Lower lobe of right lung (tissue), 2 donors: Measurements from ENCODE around the gene BTK. TPM values are rescaled to one million over a fixed set of nuclear protein-coding genes. Genes with fewer than 3 reads are reported as not detected.

Experiments
- ATAC-seq, 2 donors: fragments of 200-7000 bp; cut with Tn5 transposase; one replicate each; pipeline ENCODE4 v1.9.1; 2020 to 2022; ENCODE audit warnings: mild to moderate bottlenecking in 2 of 2, moderate library complexity in 2 of 2
- DNase-seq: peaks from one replicate; pipeline ENCODE4 v3.0.0-alpha.2; 2020
- H3K27ac ChIP-seq: fragments of 200-600 bp; one replicate; pipeline ENCODE4 v1.8.0; 2022
- H3K27me3 ChIP-seq: fragments of 200-600 bp; one replicate; pipeline ENCODE4 v1.8.0; 2022; ENCODE audit warnings: low read depth
- H3K36me3 ChIP-seq: fragments of 200-600 bp; one replicate; pipeline ENCODE4 v1.8.0; 2022; ENCODE audit warnings: mild to moderate bottlenecking
- H3K4me1 ChIP-seq: fragments of 200-600 bp; one replicate; pipeline ENCODE4 v1.8.0; 2022
- H3K4me3 ChIP-seq: fragments of 200-600 bp; one replicate; pipeline ENCODE4 v1.8.0; 2022; ENCODE audit warnings: mild to moderate bottlenecking
- H3K9me3 ChIP-seq: fragments of 200-600 bp; one replicate; pipeline ENCODE4 v1.8.0; 2022
- CTCF ChIP-seq: fragments of 200-600 bp; IDR thresholded peaks from one replicate; pipeline ENCODE4 v1.8.0; 2022; ENCODE audit warnings: antibody characterized with exemption, mild to moderate bottlenecking
- intact Hi-C: fragments of 100-400 bp; cut with DNase I; formaldehyde crosslinking; loops from one replicate; pipeline ENCODE4 v1.11.0; 2022
- total RNA-seq: library from RNA; stranded (reverse); fragmentation: NEBNext Ultra II Directional; extraction: Animal tissue kit (Norgen Biotek cat#: 25700); gene quantifications from one replicate; pipeline ENCODE4 v1.2.1, GENCODE V29; 2021
- donor health status: DM: no; HTN: yes; CAD: no; lungs with severe emphysema.

Gene BTK
- total RNA-seq, 1 donor from 2014 or later: 62.8 TPM

- TF ChIP-seq CTCF: no peak
- H3K4me3 ChIP-seq: peak overlapping the region; percentile 64
- H3K9me3 ChIP-seq: no peaks in the 10 kb centered on the region
- no peaks in the 10 kb centered on the region for H3K27me3 ChIP-seq
- intact Hi-C loops: no loop called here
- peak overlapping the region; percentile 92 for H3K27ac ChIP-seq
- peak; percentile 75 for DNase-seq
- ATAC-seq: peak; percentile 87 to 91
- peaks cover 6% of the 10 kb centered on the region for H3K36me3 ChIP-seq
- no peaks in the 10 kb centered on the region for H3K4me1 ChIP-seq
Observed at GRCh38 chrX:101417981-101418841, 32.2 kb upstream of the BTK start.

- no peaks in the 10 kb centered on the region for H3K27me3 ChIP-seq
- DNase-seq: no peak
- ATAC-seq: no peak
- peak overlapping the region; percentile 92 for H3K27ac ChIP-seq
- H3K4me3 ChIP-seq: no peak overlapping the region
- H3K9me3 ChIP-seq: no peaks in the 10 kb centered on the region
- H3K36me3 ChIP-seq: peaks cover 16% of the 10 kb centered on the region
- peaks cover 1% of the 10 kb centered on the region for H3K4me1 ChIP-seq
- no peak for TF ChIP-seq CTCF
- intact Hi-C loops: no loop called here
Observed at GRCh38 chrX:101417190-101417589, 31.2 kb upstream of the BTK start.

- no peak for DNase-seq
- Histone ChIP-seq H3K9me3 (no peaks in the 10 kb centered on the region), H3K27ac (no peak overlapping the region), H3K4me1 (peaks cover 6% of the 10 kb centered on the region), H3K36me3 (peaks cover 21% of the 10 kb centered on the region), H3K27me3 (no peaks in the 10 kb centered on the region), H3K4me3 (no peak overlapping the region)
- intact Hi-C loops: no loop called here
- no peak for ATAC-seq
- no peak for TF ChIP-seq CTCF
Observed at GRCh38 chrX:101416691-101417090, 30.7 kb upstream of the BTK start.

GRCh38 chrX:101415180-101416145 is 29.5 kb upstream of the BTK start:
- intact Hi-C loops: no loop called here
- Histone ChIP-seq H3K27me3 (no peaks in the 10 kb centered on the region), H3K36me3 (peaks cover 22% of the 10 kb centered on the region), H3K27ac (peak overlapping the region; percentile 67), H3K9me3 (no peaks in the 10 kb centered on the region), H3K4me1 (peaks cover 17% of the 10 kb centered on the region), H3K4me3 (no peak overlapping the region)
- peak; percentile 60 for TF ChIP-seq CTCF
- no peak for DNase-seq
- ATAC-seq: peak; percentile 51 to 54

DNA sequence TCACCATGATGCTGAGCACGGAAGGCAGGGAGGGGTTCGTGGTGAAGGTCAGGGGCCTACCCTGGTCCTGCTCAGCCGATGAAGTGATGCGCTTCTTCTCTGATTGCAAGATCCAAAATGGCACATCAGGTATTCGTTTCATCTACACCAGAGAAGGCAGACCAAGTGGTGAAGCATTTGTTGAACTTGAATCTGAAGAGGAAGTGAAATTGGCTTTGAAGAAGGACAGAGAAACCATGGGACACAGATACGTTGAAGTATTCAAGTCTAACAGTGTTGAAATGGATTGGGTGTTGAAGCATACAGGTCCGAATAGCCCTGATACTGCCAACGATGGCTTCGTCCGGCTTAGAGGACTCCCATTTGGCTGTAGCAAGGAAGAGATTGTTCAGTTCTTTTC is 26.0 kb upstream of the BTK start:
- intact Hi-C loops: no loop called here

More for the DNA sequence above, 26.0 kb upstream of the BTK start:
- H3K4me1 ChIP-seq: peaks cover 28% of the 10 kb centered on the region
- ATAC-seq: no peak
- no peak overlapping the region for H3K4me3 ChIP-seq
- DNase-seq: no peak
- H3K27me3 ChIP-seq: no peaks in the 10 kb centered on the region
- TF ChIP-seq CTCF: no peak
- H3K36me3 ChIP-seq: peaks cover 22% of the 10 kb centered on the region
- H3K27ac ChIP-seq: no peak overlapping the region
- H3K9me3 ChIP-seq: no peaks in the 10 kb centered on the region
